ENCODE data around the gene OR2D2. TPM values are rescaled to one million over a fixed set of nuclear protein-coding genes. Genes with fewer than 3 reads are reported as not detected.

Gene OR2D2
- total RNA-seq, 1 donor from 2014 or later, result 0.64 TPM

DNA sequence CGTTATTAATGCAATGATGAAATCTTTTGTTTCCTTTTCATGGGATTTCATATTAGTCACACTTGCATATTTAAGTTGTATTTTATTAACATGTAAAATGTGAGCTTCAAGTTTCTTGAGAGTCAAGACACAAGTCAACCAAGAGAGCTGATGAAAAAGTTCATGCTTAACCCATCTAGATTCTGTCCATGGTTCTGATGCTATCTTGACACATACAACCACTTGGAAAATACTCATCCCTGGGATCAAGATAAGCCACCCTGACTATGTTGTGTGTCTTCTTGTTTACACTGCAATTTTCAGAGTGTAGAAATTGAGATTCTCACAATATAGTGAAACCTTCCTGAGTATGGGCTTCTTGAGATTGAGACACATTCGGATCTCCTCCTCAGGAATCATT is 16.5 kb downstream of the OR2D2 start:
- no peak for DNase-seq
- Mint-ChIP-seq H3K4me1 (ENCODE audit: low read depth, unreplicated experiment) (no peaks in the 10 kb centered on the region), H3K4me3 (ENCODE audit: unreplicated experiment) (no peak overlapping the region), H3K27me3 (ENCODE audit: unreplicated experiment) (no peaks in the 10 kb centered on the region), H3K9me3 (ENCODE audit: unreplicated experiment) (peaks cover 1% of the 10 kb centered on the region), H3K36me3 (ENCODE audit: unreplicated experiment) (peaks cover 5% of the 10 kb centered on the region), H3K27ac (ENCODE audit: unreplicated experiment) (no peak overlapping the region)
- TF ChIP-seq, protein P1, sequence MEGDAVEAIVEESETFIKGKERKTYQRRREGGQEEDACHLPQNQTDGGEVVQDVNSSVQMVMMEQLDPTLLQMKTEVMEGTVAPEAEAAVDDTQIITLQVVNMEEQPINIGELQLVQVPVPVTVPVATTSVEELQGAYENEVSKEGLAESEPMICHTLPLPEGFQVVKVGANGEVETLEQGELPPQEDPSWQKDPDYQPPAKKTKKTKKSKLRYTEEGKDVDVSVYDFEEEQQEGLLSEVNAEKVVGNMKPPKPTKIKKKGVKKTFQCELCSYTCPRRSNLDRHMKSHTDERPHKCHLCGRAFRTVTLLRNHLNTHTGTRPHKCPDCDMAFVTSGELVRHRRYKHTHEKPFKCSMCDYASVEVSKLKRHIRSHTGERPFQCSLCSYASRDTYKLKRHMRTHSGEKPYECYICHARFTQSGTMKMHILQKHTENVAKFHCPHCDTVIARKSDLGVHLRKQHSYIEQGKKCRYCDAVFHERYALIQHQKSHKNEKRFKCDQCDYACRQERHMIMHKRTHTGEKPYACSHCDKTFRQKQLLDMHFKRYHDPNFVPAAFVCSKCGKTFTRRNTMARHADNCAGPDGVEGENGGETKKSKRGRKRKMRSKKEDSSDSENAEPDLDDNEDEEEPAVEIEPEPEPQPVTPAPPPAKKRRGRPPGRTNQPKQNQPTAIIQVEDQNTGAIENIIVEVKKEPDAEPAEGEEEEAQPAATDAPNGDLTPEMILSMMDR (IDR thresholded peaks at IDR 0.05; ENCODE audit: partially characterized antibody, unreplicated experiment), result no peak

DNA sequence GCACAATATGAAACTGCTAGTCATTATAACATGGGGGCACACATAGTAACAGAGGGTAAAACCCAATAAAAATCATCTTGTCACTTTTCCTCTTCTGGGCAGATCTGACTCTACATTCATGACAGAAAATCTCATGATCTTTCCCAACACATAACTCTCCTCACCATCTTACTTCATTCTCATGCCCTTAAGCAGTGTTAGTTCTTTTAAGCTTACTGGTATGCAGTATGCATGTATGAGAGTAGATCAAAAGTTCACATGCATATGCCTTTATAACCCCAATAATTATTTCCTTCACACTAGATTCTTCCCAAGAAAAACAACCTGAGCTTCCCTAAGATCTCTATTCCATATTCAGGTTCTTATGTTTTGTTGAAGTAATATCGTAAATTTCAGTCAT is 21.0 kb downstream of the OR2D2 start:
- Mint-ChIP-seq H3K4me1 (ENCODE audit: low read depth, unreplicated experiment) (no peaks in the 10 kb centered on the region), H3K4me3 (ENCODE audit: unreplicated experiment) (no peak overlapping the region)

GRCh38 chr11:6864438-6864837 is 27.9 kb downstream of the OR2D2 start:
- no peaks in the 10 kb centered on the region for H3K27me3 Mint-ChIP-seq (ENCODE audit: unreplicated experiment)
- TF ChIP-seq, protein P1 (IDR thresholded peaks at IDR 0.05; ENCODE audit: partially characterized antibody, unreplicated experiment), result no peak
- H3K27ac Mint-ChIP-seq (ENCODE audit: unreplicated experiment), result no peak overlapping the region
- DNase-seq, result no peak
- H3K36me3 Mint-ChIP-seq (ENCODE audit: unreplicated experiment), result no peaks in the 10 kb centered on the region
- no peaks in the 10 kb centered on the region for H3K4me1 Mint-ChIP-seq (ENCODE audit: low read depth, unreplicated experiment)
- H3K9me3 Mint-ChIP-seq (ENCODE audit: unreplicated experiment), result no peaks in the 10 kb centered on the region
- no peak overlapping the region for H3K4me3 Mint-ChIP-seq (ENCODE audit: unreplicated experiment)

More for the DNA sequence above, 21.0 kb downstream of the OR2D2 start:
- Mint-ChIP-seq H3K27ac (ENCODE audit: unreplicated experiment) (no peak overlapping the region), H3K36me3 (ENCODE audit: unreplicated experiment) (no peaks in the 10 kb centered on the region), H3K9me3 (ENCODE audit: unreplicated experiment) (peaks cover 1% of the 10 kb centered on the region), H3K27me3 (ENCODE audit: unreplicated experiment) (no peaks in the 10 kb centered on the region)
- TF ChIP-seq, protein P1 (IDR thresholded peaks at IDR 0.05; ENCODE audit: partially characterized antibody, unreplicated experiment), result no peak
- no peak for DNase-seq

- Mint-ChIP-seq H3K4me3 (ENCODE audit: unreplicated experiment) (no peak within 1 kb of the TSS), H3K9me3 (ENCODE audit: unreplicated experiment) (no peaks in the 10 kb centered on the region), H3K4me1 (ENCODE audit: low read depth, unreplicated experiment) (no peaks in the 10 kb centered on the region), H3K36me3 (ENCODE audit: unreplicated experiment) (no peaks in the 10 kb centered on the region), H3K27me3 (ENCODE audit: unreplicated experiment) (no peaks in the 10 kb centered on the region), H3K27ac (ENCODE audit: unreplicated experiment) (no peak within 1 kb of the TSS)
- TF ChIP-seq, protein P1 (IDR thresholded peaks at IDR 0.05; ENCODE audit: partially characterized antibody, unreplicated experiment), result no peak
- no peak for DNase-seq
These were observed 29.3 kb downstream of the OR2D2 start, which contains the start of gene OR10A2 for GRCh38 chr11:6862961-6863360. TSS of gene OR10A2 (plus strand) at chr11:6863057. CDS start at chr11:6869755, 6,698 bp downstream.

DNA sequence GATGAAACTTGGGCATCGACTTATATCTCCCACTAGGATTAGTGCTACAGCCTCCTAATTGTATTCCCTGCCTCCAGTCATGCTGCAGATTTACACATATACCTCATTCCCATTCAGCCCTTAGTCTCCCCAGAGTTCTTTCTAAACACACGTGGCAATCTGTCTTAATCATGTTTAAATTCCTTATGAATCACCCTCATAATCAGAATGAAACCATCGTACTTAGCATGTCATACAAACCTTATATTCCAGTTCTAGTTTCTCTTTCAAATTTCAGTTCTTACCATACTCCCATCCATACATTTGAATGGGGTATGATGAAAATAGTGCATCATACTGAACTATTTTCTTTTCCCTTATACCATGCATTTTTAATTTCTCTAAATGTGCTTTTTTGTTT is 35.4 kb downstream of the OR2D2 start:
- Mint-ChIP-seq H3K4me3 (ENCODE audit: unreplicated experiment) (peak overlapping the region; percentile 4), H3K36me3 (ENCODE audit: unreplicated experiment) (peaks cover 4% of the 10 kb centered on the region), H3K27me3 (ENCODE audit: unreplicated experiment) (no peaks in the 10 kb centered on the region), H3K4me1 (ENCODE audit: low read depth, unreplicated experiment) (peaks cover 10% of the 10 kb centered on the region), H3K27ac (ENCODE audit: unreplicated experiment) (peak overlapping the region; percentile 65), H3K9me3 (ENCODE audit: unreplicated experiment) (no peaks in the 10 kb centered on the region)
- DNase-seq, result no peak
- TF ChIP-seq, protein P1 (IDR thresholded peaks at IDR 0.05; ENCODE audit: partially characterized antibody, unreplicated experiment), result no peak

All from glutamatergic neuron (in vitro differentiated cells).